DMS53 (cell line): ENCODE data around the gene SPEM1.
A peak's percentile ranks its signal among the peaks of the same experiment; 100 is the strongest.
"Not testable (repeated sequence)": the region's sequence is repeated elsewhere in the genome, so short reads cannot be mapped to it uniquely, and the experiment has no call there.

Experiments used
- DNase-seq: peaks from one replicate; lab custom pipeline; 2025; lab: John Stamatoyannopoulos, UW

Gene SPEM1

DNA sequence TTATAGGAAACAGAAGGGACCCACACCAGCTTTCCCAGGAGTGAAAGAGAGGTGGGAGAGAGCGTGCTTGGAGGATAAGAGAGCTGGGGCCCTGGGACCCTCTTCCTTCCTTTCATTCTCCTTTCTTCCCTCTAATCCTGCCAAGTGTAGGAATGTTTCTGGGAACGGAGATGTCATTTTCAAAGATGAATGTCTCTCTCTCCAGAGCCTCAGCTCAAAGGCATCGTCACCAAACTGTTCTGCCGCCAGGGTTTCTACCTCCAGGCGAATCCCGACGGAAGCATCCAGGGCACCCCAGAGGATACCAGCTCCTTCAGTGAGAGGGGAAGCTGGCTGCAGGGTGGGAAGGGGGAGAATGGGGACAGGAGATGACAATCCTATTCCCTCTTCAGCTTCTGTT, 21.1 kb downstream of the SPEM1 start:
- DNase-seq: no peak

DNA sequence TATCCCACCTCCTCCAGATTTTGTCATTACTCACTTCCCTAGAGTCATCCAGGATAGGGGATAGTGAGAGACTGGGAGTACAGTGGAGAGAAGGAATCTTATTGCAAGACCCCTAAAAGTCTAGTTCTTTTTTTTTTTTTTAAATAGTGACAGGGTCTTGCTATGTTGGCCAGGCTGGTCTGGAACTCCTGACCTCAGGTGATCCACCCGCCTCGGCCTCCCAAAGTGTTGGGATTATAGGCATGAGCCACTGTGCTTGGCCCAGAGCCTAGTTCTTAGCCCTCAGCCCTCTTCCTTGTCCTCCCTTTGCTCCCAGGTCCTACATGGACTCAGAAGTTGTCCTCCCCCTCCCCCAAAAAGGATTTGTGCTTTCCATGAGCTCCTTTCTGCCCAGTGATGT, 22.0 kb downstream of the SPEM1 start:
- no peak for DNase-seq

DNA sequence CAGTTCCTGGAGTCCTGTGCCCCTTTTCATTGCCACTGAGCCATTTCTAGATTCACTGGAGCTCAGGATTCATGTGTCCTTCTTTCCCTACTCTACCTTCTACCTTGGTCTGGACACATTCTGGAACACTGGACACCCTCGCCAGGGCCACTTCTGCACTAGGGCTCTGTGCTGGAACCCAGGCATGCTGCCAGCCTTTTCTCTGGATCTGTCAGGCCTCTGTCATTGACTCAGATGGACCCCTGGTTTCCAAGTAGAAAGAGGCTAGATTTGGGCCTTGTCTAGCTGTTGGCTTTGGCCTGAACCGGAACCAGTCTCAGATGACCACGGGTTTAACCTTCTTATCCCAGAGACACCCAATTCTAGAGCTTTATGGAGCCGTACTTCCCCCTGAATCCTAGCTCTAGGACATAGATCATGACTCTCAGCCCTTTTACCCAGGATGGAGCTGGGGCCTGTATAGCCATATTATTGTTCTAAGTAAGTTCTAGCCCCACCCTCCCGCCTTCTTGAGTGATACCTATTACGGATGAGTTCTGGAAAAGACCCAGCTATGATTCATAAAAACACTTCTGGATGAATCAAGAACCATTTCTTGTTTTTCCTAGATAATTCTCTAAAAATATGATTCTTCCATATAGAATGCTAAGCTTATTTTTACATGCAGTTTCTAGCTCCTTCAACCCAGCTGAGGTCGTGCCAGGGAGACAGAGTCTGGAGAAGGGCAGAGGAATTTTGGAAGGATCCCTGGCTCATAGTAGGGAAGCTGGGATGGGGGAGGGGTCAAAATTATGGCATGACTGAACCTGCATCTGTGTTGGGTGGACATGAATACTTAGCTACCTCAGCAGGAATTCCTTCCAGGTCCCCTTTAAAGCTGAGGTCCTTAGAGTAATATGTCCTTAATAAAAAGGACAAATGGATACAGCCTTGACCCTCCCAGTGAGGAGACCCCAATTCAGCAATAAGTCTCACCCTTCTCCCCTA, 23.7 kb downstream of the SPEM1 start:
- no peak for DNase-seq

DNA sequence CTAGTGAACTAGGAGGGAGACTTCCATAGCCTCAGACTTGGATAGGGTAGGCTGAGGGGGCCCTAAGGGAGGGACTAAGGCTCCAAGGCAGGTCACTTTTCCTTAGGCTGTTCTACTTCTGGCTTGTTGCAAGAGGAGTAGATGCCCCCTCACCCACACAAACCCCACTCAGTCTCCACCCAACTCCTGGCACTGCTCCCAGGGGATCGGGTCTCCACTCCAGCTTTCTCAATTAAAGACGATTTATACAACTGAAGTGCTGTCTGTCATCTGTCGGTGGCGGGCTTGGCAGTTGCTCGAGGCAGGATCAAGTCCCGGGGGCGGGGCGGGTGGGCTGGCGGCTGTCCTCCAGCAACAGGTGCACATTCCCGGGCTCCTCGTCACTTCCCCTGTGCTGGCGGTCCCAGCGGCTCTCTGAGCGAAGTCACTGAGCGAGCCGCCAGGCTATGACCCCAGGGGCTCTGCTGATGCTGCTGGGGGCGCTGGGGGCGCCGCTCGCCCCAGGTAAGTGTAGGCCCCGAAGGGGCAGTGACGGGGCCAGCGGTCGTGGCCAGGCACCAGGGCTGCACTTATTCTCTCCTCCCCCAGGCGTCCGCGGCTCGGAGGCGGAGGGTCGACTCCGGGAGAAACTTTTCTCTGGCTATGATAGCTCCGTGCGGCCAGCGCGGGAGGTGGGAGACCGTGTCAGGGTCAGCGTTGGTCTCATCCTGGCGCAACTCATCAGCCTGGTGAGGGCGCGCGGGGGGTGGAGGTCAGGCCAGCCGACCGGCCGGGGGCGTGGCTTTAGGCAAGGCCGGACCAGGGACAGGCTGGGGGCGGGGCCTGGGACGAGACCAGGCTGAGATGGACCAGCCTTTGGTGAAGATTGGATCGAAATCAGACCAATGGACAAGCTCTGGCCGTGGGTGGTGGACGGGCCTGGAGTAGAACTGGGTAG, 24.8 kb downstream of the SPEM1 start, which contains the start of gene CHRNB1:
CHRNB1 (plus strand) TSS at position 380 of the 937 bp plus-strand sequence; CDS start at position 447, 67 bp downstream.
- peak; percentile 92 for DNase-seq

DNA sequence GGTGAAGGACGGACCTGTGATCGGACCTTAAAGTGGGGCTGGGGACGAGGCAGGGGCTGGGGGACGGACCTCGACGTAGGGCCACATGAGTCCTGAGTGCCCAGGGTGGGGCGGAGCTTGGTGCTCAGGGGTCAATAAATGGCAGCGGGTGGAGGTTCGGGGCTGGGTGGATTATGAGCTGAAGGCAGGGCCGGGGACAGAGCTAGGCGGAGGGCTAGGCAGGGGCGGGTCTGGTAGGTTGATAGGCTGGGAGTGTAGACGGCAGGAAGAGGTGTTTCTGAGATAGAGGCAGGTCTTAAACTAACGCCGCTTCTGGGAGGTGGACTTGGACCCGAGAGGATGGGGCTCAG, 25.5 kb downstream of the SPEM1 start:
- peak; percentile 92 for DNase-seq

DNA sequence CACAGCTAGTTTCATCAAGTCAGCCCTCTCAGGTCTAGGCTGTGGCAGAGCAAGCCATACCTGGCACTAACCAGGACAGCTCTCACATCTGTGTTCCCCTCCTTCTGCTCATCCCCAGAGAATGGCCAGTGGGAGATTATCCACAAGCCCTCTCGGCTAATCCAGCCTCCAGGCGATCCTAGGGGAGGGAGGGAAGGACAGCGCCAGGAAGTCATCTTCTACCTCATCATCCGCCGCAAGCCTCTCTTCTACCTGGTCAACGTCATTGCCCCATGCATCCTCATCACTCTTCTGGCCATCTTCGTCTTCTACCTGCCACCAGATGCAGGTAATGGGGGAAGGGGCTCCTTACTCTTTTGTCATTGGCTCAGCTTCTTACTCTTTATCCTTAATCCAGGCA, 28.3 kb downstream of the SPEM1 start:
- DNase-seq: no peak

DNA sequence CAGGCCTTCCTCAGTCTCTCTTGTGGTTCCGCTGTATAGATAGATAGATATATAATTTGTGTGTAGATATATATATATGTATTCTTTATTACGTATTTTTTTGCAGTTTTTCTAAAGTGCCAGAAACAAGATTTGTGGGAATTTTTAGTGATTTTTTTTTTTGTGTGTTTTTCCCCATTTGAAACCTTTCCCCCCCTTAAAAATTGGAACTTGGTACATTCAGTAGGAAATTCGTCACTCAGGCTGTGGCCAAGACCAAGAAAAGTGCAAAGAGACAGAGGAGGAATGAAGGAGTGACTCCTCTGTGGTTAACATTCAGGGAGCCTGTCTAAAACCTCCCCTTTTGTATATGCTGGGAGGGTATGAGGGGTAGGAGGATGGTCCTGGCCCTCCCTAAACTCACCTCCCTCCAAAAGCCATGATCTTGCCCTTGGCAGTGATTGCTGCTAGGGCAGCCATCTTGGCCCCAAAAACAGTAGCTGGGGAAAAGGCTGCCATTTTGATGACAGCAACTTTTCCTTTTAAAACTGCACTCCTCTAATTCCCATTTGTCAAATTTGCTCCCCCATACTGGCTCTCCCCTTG, 39.9 kb downstream of the SPEM1 start:
- DNase-seq: no peak

DNA sequence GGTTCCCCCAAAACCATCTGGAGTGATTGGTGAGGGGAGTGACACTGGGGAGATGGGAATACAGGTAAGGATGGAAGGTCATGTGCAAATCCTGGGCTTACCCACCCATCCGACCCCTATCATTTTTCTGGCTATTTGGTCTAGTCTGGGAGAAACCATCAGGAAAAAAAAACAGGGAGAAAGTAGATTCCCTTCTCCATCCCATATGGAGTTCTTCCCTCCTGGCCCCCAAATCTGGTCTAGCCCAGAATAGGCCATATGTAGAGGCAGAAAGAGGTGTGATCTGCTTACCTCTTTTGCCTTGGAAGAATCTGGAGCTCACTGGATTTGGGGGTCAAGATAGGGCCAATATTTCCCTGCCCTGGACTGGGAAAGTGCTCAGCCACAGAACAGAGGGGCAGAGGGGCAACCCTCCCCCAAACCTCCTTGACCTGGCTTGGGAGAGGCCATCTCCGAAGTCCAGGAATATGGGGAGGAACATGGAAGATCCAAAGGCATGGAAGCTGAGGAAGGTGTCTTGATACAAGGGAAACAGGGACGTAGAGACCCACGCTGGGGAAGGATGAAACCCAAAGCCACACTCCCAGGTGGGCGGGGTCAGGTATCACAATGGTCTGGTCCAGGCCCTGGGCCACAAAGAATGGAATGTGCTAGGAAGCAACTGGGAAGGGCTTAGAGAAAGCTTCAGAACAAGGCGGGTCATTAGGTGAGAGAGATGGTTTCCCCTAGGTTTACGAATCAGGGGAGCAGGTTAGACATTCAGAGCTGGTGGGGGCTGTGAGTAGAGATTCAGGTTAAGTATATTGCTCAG, 40.9 kb downstream of the SPEM1 start:
- no peak for DNase-seq

DNA sequence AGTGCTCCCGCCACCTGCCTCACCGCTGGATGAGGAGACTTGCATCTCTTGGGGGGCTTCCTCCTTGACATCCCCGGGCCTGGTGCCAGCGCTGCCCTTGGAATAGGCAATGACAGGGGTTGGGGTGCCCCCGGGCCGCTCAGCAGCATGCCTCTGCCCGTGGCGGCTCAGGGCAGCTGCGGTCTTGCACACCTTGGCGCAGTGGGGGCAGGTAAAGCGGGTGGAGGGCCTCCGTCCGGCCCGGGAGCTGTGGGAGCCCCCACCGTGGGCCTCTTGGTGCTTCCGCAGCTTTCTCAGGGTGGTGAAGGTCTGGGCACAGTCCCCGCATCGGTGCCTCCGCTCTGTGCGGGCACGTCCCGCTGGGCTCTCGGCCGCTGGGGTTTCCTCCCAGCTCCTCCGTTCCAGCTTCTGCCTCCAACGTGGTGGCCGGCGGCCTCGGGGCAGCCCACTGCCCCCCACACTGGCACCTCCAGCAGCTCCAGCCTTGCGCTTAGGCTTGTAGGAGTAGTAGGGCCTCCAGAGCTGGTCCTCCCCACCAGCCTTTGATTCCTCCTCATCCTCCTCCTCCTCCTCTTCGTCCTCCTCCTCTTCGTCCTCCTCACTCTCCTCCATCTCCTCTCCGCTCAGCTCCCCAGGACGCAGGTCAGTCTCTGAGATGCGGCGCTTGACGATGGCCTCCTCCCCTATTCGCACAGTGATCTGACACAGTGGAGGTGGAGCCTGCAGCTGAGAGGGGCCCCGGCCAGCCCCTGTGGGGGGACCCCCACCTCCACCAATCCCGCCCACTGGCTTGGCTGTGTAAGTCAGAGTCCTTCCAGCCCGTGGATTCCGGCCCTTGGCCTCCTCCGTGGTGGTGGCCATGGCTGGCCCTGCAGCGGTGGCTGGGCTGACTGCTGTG, 42.6 kb downstream of the SPEM1 start:
- DNase-seq: no peak

DNA sequence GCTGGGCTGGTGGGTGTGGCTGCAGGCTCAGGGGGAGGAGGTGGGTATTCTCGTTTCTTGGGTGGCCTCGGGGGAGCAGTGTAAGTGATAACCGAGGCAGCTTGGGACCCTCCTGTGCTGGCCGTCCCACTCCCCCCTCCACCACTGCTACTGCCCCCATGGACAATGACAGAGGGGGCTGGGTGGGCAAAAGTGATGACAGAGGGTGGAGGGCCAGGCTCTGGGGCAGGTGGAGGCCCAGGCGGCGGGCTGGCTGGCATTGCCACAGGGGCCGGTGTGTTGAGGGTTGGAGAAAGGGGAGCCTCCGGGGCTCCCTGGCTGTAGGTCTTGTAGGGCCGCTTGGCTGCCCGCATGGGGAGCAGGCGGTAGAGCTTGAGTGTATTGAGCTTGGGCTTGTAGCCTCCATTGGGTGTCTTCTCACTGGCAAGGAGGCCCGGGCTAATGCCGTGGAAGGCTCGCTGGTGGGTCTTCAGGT, 43.3 kb downstream of the SPEM1 start:
- no peak for DNase-seq

DNA sequence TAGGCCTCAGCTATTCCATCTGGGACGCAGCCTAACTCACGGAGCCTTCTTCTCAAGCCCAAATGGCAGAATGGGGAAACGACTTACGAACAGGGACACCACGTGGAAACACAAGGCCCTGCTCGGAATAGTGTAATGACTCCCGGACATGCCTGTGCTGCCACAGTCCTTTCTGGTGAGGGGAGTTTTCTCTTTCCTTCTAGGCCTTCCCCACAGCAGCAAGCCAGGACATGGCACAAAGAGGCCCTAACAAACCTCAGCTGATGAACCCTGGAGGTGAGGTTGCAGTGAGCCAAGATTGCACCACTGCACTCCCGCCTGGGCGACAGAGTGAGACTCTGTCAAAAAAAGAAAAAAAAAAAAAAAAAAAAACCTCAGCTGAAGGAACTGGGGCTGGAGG, 44.0 kb downstream of the SPEM1 start:
- DNase-seq: no peak

DNA sequence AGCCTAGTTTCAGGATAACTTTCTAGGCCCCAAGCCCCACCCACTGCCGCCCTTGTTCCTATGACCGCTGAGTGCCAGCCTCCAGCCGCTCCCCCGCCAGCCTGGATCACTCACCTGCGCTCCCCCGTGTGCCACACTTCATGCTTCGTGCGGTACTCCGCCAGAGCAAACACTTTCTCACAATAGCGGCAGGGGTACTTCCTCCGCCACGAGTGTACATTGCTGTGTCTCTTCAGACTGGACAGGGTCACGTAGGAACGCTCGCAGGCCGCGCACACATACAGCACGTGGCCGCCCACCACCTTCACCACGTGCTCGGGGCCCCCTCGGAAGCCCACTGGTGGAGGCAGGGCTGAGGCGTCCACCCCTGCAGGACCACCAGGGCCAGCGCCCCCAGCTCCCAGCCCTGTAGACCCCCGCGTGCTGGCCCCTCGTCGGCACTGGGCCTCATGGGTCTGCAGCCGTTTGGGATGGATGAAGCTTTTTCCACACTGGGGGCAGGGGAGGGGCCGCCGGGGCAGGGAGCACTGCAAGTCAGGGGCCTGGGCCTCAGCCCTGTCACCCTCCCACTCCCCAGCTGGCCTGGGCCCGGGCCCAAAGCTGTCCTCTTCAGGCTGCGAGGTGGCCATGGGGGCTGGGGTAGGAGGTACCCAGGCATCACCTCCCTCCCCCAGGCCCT, 45.6 kb downstream of the SPEM1 start:
- peak; percentile 56 for DNase-seq

DNA sequence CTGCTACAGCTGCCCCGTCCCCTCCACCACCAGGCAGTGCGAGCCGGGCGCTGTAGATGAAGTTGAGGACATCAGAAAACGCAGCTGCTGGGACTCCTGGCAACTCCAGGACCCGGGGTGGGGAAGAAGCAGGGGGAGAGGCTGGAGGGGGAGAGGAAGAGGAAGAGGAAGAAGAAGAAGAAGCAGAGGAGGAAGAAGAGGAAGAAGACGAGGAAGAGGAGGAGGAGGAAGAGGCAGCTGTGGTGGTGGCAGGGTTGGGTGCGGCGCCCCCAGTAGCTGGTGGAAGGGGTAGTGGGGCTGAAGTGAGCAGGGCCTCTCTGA, 46.2 kb downstream of the SPEM1 start:
- no peak for DNase-seq

DNA sequence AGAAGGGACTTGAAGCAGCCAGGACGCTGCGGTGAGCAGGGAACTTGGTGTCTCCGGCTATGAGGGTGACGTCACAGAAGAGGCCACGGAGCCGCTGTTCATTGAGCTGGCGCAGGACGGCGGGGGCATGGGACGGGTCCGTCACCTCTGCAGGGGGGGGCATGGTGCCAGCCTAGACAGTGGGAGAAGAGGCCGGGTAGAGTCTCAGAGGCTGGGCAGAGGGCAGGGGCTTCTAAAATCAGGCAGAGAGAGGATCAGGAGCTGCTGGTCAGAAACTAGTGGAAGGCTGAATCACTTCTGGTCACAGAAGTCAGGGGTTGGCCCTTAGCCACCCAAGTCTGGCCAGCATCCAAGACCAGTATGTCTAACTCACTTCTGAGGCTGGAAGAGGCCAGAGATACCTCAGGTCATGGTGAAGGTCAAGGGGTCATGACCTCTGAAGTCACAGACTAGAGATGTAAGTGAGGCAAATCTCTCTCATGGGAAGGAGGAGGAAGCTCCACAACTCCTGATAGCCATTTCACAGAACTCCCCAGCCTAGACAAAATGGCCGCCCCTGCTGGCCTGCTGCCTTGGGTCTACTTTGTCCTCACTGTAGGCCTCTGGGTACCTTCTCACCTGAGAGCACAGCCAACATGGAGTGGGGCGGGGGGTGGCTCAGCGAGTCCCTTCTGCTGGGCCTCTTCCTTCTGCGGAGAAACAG, 46.7 kb downstream of the SPEM1 start:
- DNase-seq: peak; percentile 49

DNA sequence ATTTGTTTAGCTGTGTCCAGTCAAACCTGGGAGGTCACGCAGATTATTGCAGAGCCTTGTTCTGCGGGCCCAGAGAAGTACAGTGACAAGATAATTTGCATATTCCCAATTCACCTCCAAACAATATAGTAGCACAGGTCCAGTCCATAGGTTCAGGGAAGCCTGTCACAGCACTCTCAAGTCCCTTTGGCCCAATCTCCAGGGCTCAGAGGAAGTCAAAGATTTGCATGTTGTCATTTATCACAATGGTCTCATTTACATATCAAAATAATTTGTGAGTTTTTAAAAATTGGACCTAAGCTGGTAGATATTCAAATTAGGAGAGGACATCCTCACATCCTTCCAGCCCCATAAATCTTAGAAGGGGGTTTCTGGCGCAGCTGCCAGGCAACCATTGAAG, 47.4 kb downstream of the SPEM1 start:
- no peak for DNase-seq

DNA sequence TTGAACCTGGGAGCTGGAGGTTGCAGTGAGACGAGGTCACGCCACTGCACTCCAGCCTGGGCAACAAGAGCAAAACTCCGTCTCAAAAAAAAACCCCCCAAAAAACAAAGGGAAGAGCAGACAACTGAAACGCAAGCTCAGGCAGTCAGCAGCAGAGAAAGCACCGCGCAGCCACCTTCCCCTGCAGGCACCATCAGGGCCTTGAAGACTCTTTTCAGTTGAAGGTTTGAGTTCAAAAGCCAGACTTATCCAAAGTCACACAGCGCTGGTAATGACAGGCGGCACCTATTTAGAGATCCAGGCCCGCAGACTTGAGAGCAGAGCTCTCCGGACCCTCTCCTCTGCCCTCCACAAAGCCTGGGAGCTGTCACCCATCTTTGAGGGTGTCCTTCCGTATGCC, 48.2 kb downstream of the SPEM1 start:
- no peak for DNase-seq

DNA sequence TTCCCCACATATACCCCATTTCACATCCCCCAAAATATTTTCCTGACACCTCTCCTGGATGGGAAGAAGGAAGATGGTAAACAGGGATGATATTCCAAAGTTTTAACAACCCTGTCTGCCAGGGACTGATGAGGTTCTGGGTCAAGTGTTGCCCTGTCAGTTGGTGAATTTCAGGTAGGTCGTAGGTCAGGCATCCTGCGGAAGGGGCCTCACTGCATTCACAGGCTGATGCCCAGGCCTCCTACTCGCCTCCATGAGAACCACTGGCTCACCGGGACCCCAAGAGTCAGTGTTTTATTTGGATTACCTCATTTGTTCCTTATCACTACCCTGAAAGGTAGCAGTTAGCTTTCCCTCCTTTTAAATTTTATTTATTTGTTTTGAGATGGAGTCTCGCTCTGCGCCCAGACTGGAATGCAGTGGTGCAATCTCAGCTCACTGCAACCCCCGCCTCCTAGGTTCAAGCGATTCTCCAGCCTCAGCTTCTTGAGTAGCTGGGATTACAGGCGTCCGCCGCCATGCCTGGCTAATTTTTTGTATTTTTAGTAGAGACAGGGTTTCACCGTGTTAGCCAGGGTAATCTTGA, 48.8 kb downstream of the SPEM1 start:
- DNase-seq: no peak

DNA sequence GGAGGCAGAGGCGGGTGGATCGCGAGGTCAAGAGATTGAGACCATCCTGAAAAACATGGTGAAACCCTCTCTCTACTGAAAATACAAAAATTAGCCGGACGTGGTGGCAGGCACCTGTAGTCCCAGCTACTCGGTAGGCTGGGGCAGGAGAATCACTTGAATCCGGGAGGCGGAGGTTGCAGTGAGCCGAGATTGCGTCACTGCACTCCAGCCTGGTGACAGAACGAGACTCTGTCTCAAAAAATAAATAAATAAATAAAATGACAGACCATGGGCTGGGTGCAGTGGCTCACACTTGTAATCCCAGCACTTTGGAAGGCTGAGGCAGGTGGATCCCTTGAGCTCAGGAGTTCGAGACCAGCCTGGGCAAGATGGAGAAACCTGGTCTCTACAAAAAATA, 49.7 kb downstream of the SPEM1 start:
- DNase-seq: not testable (repeated sequence)

DNA sequence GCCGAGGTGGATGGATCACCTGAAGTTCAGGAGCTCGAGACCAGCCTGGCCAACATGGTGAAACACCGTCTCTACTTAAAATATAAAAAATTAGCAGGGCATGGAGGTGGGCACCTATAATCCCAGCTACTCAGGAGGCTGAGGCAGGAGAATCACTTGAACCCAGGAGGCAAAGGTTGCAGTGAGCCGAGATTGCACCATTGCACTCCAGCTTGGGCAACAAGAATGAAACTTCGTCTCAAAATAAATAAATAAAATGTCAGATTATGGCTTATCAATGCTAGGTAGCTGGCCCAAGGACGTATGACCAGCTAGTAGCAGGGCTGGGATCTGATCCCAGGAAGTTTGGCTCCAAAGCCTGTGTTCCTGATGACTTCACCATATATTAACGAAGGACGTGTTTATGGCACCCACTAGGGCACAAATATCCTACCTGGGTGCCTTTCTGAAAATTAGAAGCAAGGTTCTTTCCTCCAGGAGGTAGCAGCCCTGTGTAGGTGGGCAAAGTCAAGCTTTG, 50.4 kb downstream of the SPEM1 start:
- DNase-seq: not testable (repeated sequence)
